Mononuclear cell (primary cell): ENCODE measurements around the gene KRT38. TPM values are rescaled to one million over a fixed set of nuclear protein-coding genes. Genes with fewer than 3 reads are reported as not detected.

Experiments used
- H3K27me3 ChIP-seq: 2 replicates; pipeline ENCODE4 v1.6.0; 2011; ENCODE audit warnings: low read length, control low read depth; ENCODE audit not compliant: insufficient read depth
- H3K4me1 ChIP-seq: 2 replicates; pipeline ENCODE4 v1.5.1; 2011; ENCODE audit warnings: mild to moderate bottlenecking, low read length, control low read depth; ENCODE audit not compliant: insufficient read depth
- H3K4me3 ChIP-seq: 2 replicates; pipeline ENCODE4 v1.5.1; 2011; ENCODE audit warnings: mild to moderate bottlenecking, low read length, moderate library complexity
- H3K9me3 ChIP-seq: 2 replicates; pipeline ENCODE4 v1.5.1; 2011; ENCODE audit warnings: low read depth, mild to moderate bottlenecking, control low read depth, low read length
- total RNA-seq: library from RNA; depleted of rRNA; stranded (reverse); fragments of >200 nt; gene quantifications from one replicate; pipeline ENCODE4 v1.2.3, GENCODE V29; 2012

KRT38 gene
- not detected for total RNA-seq

- no peaks in the 10 kb centered on the region for H3K9me3 ChIP-seq
- H3K4me1 ChIP-seq = peaks cover 9% of the 10 kb centered on the region
- no peaks in the 10 kb centered on the region for H3K27me3 ChIP-seq
- H3K4me3 ChIP-seq = no peak within 1 kb of the TSS
These were observed at the start of gene KRT38 for GRCh38 chr17:41440531-41441033. KRT38 (minus strand) TSS chr17:41440983; CDS start chr17:41440921, 62 bp downstream.

GRCh38 chr17:41489531-41489930 is 48.7 kb upstream of the KRT38 start, which contains the start of gene KRT36:
KRT36 (minus strand) TSS chr17:41489910; CDS start chr17:41489864, 46 bp downstream.
- H3K27me3 ChIP-seq = no peaks in the 10 kb centered on the region

GRCh38 chr17:41486809-41487530 is 46.2 kb upstream of the KRT38 start:
- H3K9me3 ChIP-seq = no peaks in the 10 kb centered on the region
- no peak overlapping the region for H3K4me3 ChIP-seq
- H3K4me1 ChIP-seq = peaks cover 28% of the 10 kb centered on the region
- no peaks in the 10 kb centered on the region for H3K27me3 ChIP-seq

More at GRCh38 chr17:41489531-41489930, 48.7 kb upstream of the KRT38 start, which contains the start of gene KRT36:
- Histone ChIP-seq H3K9me3 (no peaks in the 10 kb centered on the region), H3K4me1 (peaks cover 44% of the 10 kb centered on the region), H3K4me3 (no peak within 1 kb of the TSS)

- H3K9me3 ChIP-seq = no peaks in the 10 kb centered on the region
These were observed 45.5 kb upstream of the KRT38 start for GRCh38 chr17:41486316-41486715.

GRCh38 chr17:41484920-41485904 is 44.4 kb upstream of the KRT38 start:
- no peaks in the 10 kb centered on the region for H3K9me3 ChIP-seq
- H3K4me3 ChIP-seq = no peak overlapping the region
- H3K27me3 ChIP-seq = no peaks in the 10 kb centered on the region
- H3K4me1 ChIP-seq = peaks cover 13% of the 10 kb centered on the region

More at GRCh38 chr17:41486316-41486715, 45.5 kb upstream of the KRT38 start:
- H3K4me1 ChIP-seq = peaks cover 23% of the 10 kb centered on the region
- H3K27me3 ChIP-seq = no peaks in the 10 kb centered on the region
- H3K4me3 ChIP-seq = no peak overlapping the region

- no peak overlapping the region for H3K4me3 ChIP-seq
- H3K9me3 ChIP-seq = no peaks in the 10 kb centered on the region
- H3K27me3 ChIP-seq = no peaks in the 10 kb centered on the region
- H3K4me1 ChIP-seq = peaks cover 7% of the 10 kb centered on the region
These were observed 43.4 kb upstream of the KRT38 start for GRCh38 chr17:41483991-41484826.

GRCh38 chr17:41483531-41483930 is 42.7 kb upstream of the KRT38 start:
- H3K4me1 ChIP-seq = peaks cover 5% of the 10 kb centered on the region
- H3K9me3 ChIP-seq = no peaks in the 10 kb centered on the region
- H3K27me3 ChIP-seq = no peaks in the 10 kb centered on the region
- H3K4me3 ChIP-seq = no peak overlapping the region

GRCh38 chr17:41481036-41481435 is 40.3 kb upstream of the KRT38 start, which contains the start of gene KRT35:
KRT35 (minus strand) TSS chr17:41481151; CDS start chr17:41481097, 54 bp downstream.
- no peak within 1 kb of the TSS for H3K4me3 ChIP-seq
- H3K4me1 ChIP-seq = peaks cover 5% of the 10 kb centered on the region
- no peaks in the 10 kb centered on the region for H3K9me3 ChIP-seq
- H3K27me3 ChIP-seq = no peaks in the 10 kb centered on the region

- peaks cover 5% of the 10 kb centered on the region for H3K4me1 ChIP-seq
- H3K4me3 ChIP-seq = no peak overlapping the region
- H3K9me3 ChIP-seq = no peaks in the 10 kb centered on the region
- H3K27me3 ChIP-seq = no peaks in the 10 kb centered on the region
These were observed 39.8 kb upstream of the KRT38 start for GRCh38 chr17:41480581-41480980.

GRCh38 chr17:41480136-41480535 is 39.4 kb upstream of the KRT38 start:
- Histone ChIP-seq H3K27me3 (no peaks in the 10 kb centered on the region), H3K4me3 (no peak overlapping the region), H3K4me1 (peaks cover 5% of the 10 kb centered on the region), H3K9me3 (no peaks in the 10 kb centered on the region)

GRCh38 chr17:41478237-41478636 is 37.5 kb upstream of the KRT38 start:
- Histone ChIP-seq H3K4me1 (peaks cover 5% of the 10 kb centered on the region), H3K9me3 (no peaks in the 10 kb centered on the region)

GRCh38 chr17:41476866-41477815 is 36.4 kb upstream of the KRT38 start:
- no peak overlapping the region for H3K4me3 ChIP-seq
- no peaks in the 10 kb centered on the region for H3K27me3 ChIP-seq
- H3K9me3 ChIP-seq = no peaks in the 10 kb centered on the region

More at GRCh38 chr17:41478237-41478636, 37.5 kb upstream of the KRT38 start:
- Histone ChIP-seq H3K4me3 (no peak overlapping the region), H3K27me3 (no peaks in the 10 kb centered on the region)

GRCh38 chr17:41475421-41475820 is 34.6 kb upstream of the KRT38 start:
- peaks cover 5% of the 10 kb centered on the region for H3K4me1 ChIP-seq
- H3K27me3 ChIP-seq = no peaks in the 10 kb centered on the region
- no peaks in the 10 kb centered on the region for H3K9me3 ChIP-seq
- no peak overlapping the region for H3K4me3 ChIP-seq

More at GRCh38 chr17:41476866-41477815, 36.4 kb upstream of the KRT38 start:
- peaks cover 5% of the 10 kb centered on the region for H3K4me1 ChIP-seq
